SK-N-MC (cell line): ENCODE data around the gene PRMT5.

Source experiments
- DNase-seq: peaks from one replicate; pipeline ENCODE4 v3.0.0-alpha.2; 2011; ENCODE audit warnings: low read depth, low spot score
- H3K27ac ChIP-seq: fragments of 200-600 bp; sonication (generic); 2 replicates; pipeline ENCODE4 v1.5.1; 2016; ENCODE audit warnings: mixed run types
- H3K36me3 ChIP-seq: fragments of 200-600 bp; sonication (generic); 2 replicates; pipeline ENCODE4 v1.6.1; 2017; ENCODE audit warnings: antibody characterized with exemption, low read length, mixed read lengths; ENCODE audit not compliant: insufficient read depth
- H3K4me3 ChIP-seq: fragments of 200-600 bp; sonication (generic); 2 replicates; pipeline ENCODE4 v1.5.1; 2016
- H3K9ac ChIP-seq: fragments of 200-600 bp; sonication (generic); 2 replicates; pipeline ENCODE4 v1.8.0; 2017; ENCODE audit warnings: mixed run types, mixed read lengths; ENCODE audit not compliant: insufficient read length
- H3K9me3 ChIP-seq: fragments of 200-600 bp; sonication (generic); 2 replicates; pipeline ENCODE4 v1.6.1; 2017; ENCODE audit warnings: low read depth, mild to moderate bottlenecking, antibody characterized with exemption, low read length, moderate library complexity, mixed read lengths
- EZH2 ChIP-seq: fragments of 200-600 bp; sonication (generic); IDR thresholded peaks from one replicate; pipeline ENCODE4 v1.6.1; 2017; ENCODE audit warnings: antibody characterized with exemption
- FOXP2 ChIP-seq: optimal IDR thresholded peaks from 2 replicates; pipeline ENCODE3; 2011; ENCODE audit warnings: mild to moderate bottlenecking, moderate library complexity; ENCODE audit not compliant: insufficient read depth; ENCODE audit errors: extremely low read length, control extremely low read depth
- POLR2AphosphoS5 ChIP-seq: IDR thresholded peaks from 2 replicates; pipeline ENCODE4 v1.6.1; 2012; ENCODE audit warnings: mild to moderate bottlenecking, low read depth, low read length, borderline replicate concordance

Gene PRMT5

DNA sequence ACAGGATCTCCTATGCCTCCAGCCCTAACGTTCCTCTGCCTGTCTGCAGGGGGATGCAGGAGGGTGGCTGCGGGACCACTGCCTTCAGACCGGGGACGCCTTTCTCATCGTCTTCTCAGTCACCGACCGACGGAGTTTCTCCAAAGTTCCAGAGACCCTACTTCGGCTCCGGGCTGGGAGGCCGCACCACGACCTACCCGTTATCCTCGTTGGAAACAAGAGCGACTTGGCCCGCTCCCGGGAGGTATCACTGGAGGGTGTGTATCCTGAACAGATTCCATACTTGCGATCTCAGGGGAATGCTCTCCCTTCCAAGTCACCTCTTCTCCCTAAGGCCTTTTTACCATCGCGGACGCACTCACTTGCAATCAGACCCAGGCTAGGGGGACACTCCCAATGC lies 43.2 kb downstream of the PRMT5 start:
- H3K36me3 ChIP-seq, result no peaks in the 10 kb centered on the region
- no peak for DNase-seq
- H3K27ac ChIP-seq, result no peak overlapping the region
- H3K9ac ChIP-seq, result no peak overlapping the region
- no peak overlapping the region for H3K4me3 ChIP-seq
- H3K9me3 ChIP-seq, result no peaks in the 10 kb centered on the region
- no peak for TF ChIP-seq EZH2
- TF ChIP-seq FOXP2, result no peak
- TF ChIP-seq POLR2AphosphoS5, result no peak

DNA sequence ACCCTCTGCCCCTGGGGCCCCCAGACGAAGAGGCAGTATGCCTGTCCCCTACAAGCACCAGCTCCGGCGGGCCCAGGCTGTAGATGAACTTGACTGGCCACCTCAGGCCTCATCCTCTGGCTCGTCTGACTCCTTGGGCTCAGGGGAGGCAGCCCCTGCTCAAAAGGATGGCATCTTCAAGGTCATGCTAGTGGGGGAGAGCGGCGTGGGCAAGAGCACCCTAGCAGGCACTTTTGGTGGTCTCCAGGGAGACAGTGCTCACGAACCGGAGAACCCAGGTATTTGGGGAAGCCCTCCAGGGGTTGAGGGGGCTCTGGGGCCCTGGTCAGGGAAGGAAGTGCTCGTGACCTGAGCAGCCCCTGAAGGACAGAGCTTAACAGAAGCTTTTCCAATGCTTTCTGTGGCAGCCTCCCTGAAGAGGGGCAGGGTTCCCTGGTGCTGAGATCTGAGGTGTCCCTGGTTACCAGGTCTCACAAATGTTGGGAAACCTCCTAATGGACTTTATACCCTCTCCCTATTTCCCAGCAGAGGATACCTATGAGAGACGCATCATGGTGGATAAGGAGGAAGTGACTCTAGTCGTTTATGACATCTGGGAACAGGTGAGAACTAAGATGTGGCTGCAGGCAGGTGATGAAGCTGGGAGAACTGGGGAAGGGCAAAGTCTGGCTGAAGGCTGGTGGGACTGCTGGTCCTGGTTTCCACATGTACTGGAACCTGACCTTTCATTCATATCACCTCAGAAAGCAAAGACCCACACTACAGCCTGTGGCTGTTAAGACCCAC lies 44.2 kb downstream of the PRMT5 start:
- no peak overlapping the region for H3K27ac ChIP-seq
- no peak for DNase-seq
- H3K4me3 ChIP-seq, result no peak overlapping the region
- H3K9ac ChIP-seq, result no peak overlapping the region
- TF ChIP-seq FOXP2 (no peak), POLR2AphosphoS5 (no peak), EZH2 (no peak)
- H3K9me3 ChIP-seq, result no peaks in the 10 kb centered on the region
- H3K36me3 ChIP-seq, result no peaks in the 10 kb centered on the region

DNA sequence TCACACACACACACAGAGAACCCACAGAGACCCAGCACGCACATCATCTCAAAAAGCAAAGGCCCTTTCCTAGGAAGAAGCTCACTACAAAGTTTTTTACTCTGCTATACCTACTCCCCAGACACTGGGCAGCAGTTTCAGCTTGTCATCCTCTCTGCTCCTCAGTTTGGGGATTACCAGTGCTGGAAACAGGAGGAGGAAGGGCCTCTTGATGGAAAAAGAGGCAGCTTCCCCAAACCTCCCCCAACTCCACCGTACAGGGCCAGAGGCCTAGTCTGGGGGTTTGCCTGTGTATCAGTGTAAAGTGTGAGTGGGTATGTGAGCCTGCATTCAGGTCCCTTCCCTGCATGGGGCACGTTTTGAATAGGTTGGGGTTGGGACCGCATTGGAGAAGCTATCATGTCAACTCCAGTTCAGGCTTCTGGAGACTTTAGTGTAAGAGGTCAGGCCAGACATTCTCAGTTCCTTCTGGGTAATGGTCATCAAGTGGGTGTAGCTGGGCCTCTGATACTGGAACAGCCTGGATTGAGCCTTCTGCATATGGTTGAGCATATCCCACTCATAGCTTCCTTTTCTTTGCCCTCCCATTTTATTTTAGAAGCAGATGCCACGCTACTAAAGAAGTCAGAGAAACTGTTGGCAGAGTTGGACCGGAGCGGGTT lies 45.0 kb downstream of the PRMT5 start:
- Histone ChIP-seq H3K4me3 (no peak overlapping the region), H3K9ac (no peak overlapping the region), H3K36me3 (no peaks in the 10 kb centered on the region), H3K9me3 (no peaks in the 10 kb centered on the region), H3K27ac (no peak overlapping the region)
- no peak for DNase-seq
- no peak for TF ChIP-seq POLR2AphosphoS5
- no peak for TF ChIP-seq FOXP2
- no peak for TF ChIP-seq EZH2

DNA sequence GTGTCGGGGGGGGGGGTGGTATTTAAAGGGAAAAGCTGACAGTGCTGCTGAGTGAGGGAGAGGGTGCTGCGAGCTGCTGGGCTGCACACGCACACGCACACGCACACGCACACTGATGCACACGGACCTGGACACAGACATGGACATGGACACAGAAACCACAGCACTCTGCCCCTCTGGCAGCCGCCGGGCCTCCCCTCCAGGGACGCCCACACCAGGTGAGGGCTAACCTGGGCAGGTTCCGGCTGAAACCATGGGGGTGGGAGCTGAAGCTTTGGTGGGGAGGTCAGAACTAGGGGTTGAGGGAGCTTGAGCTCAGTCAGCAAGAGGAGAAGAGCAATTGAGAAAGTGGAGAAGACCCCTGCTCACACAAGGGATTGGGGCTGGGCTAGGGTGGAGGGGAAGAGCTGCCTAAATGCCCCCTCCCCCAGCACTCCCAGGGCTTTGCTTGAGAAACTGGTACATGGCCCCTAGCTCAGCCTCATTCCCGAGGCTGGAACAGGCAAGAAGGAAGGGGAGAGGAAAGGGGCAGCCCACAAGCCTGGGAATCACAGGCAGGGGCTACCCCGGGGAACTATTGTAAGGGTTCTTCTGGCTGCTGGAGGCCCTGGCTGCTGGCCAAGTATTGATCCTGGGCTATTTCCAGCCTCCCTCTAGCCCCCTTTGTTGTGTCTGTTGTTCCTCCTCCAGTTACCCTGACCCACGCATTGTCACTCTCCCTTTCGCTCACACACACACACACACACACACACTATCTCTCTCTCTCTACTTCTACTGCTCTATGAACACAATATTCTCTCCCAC lies 45.8 kb downstream of the PRMT5 start, which contains the start of gene REM2:
Gene REM2, plus strand, starts transcription at position 50 of the 804 bp plus-strand sequence. Its CDS starts 66 bp downstream, at position 116.
- H3K4me3 ChIP-seq, result no peak within 1 kb of the TSS
- no peak for TF ChIP-seq FOXP2
- no peak for TF ChIP-seq POLR2AphosphoS5
- TF ChIP-seq EZH2, result no peak
- H3K36me3 ChIP-seq, result no peaks in the 10 kb centered on the region
- no peak for DNase-seq
- no peak within 1 kb of the TSS for H3K27ac ChIP-seq
- peak within 1 kb of the TSS; percentile 33 for H3K9ac ChIP-seq
- no peaks in the 10 kb centered on the region for H3K9me3 ChIP-seq

DNA sequence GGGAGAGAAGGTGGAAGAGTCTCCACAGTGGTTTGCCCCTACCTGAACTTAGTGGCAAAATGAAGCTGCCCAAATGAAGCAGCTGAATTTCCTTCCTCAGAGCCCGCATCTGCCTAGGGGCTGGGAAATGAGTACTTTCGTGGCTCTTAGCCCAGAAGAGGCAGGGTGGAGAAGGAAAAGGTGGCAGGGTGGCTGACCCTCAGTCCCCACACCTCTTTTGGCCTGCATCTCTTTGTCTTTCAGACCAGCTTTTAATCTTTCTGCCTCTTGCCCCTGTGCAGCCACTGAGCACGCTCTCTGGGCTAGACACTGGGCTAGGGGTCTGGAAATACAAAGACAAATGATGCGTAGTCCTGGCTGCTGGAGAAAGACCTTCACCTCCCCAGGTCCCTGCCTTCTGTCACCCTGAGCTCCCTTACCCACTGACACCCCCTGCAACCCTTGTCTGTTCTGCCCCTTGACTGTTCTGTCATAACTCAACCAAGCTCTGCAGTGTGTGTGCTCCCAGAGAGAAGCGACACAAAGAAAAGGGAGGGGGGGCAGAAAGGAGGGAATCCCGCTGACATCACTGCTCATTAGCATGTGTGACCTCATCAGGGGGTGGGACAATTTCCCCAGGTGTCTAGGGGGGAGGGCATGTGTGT lies 46.5 kb downstream of the PRMT5 start:
- Histone ChIP-seq H3K36me3 (no peaks in the 10 kb centered on the region), H3K4me3 (no peak overlapping the region), H3K27ac (no peak overlapping the region), H3K9ac (peak overlapping the region; percentile 33), H3K9me3 (no peaks in the 10 kb centered on the region)
- TF ChIP-seq FOXP2 (no peak), EZH2 (no peak), POLR2AphosphoS5 (no peak)
- no peak for DNase-seq

DNA sequence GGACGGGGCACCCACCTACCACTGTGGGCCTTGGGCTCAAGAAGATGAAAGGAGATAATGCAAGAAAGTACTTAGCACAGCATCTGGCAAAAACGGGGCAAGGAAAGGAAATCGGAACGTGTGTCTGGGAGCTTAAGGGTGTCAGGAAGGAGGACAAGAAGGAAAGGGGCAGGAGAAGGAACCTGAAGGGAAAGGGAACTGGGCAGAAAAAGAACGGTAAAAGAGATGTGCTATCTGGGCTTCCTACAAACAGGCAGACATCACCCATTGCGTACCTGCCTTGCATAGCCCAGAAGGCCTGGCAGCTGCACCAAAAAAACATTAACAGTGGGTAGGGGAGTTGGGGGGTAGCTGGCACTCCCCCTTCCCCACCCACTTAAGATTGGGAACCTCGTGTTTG lies 47.1 kb downstream of the PRMT5 start:
- no peak overlapping the region for H3K9ac ChIP-seq
- TF ChIP-seq POLR2AphosphoS5 (no peak), FOXP2 (no peak), EZH2 (no peak)

DNA sequence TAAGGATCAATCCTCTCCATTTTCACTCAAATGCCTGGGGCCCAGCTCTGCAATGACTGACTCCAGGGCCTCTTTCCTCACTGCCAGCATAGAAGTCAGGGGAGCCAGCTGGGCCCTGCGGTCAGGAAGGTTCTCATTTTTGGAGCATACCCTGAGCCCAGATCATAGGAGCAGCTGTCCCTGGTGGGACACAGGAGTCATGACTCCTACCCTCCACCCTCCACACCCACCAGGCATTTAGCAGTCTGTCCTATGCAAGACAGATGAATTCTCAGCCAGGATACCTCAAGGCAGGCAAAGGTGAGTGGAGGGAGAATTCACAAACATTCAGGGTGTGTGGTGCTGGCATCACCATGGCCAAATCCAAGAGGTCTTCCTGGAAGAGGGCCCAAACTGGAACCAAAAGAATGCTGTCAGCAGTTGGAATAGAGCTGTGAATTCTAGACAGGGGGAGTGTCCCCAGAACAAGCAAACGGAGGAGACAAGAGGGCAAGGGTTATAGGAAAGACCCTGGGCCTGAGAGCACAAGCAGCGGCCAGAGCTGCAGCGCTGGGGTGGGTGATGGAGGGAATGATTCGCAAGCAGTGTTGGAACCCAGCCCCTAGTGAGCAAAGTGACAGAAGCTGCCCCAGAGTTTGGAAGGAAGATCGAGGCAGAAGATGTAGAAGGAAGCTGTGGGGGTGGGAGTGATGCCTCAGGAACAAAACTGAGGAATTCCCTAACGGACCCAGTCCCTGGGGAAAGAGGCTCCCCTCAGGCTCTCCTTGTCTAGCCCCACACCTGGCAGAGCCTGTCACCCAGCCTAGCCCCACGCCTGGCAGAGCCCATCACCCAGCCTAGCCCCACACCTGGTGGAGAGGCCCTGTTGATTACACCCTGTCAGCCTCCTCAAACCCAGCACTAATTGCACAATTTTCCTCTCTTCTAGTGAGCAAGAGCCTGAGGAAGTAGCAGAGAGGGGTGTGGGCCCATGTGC lies 50.6 kb downstream of the PRMT5 start:
- no peak for DNase-seq
- Histone ChIP-seq H3K36me3 (no peaks in the 10 kb centered on the region), H3K4me3 (no peak overlapping the region), H3K9ac (no peak overlapping the region), H3K27ac (no peak overlapping the region), H3K9me3 (no peaks in the 10 kb centered on the region)
- no peak for TF ChIP-seq POLR2AphosphoS5
- TF ChIP-seq FOXP2, result no peak
- TF ChIP-seq EZH2, result no peak

More for the DNA sequence above, 47.1 kb downstream of the PRMT5 start:
- Histone ChIP-seq H3K9me3 (no peaks in the 10 kb centered on the region), H3K4me3 (no peak overlapping the region), H3K27ac (no peak overlapping the region), H3K36me3 (no peaks in the 10 kb centered on the region)
- no peak for DNase-seq
